IPS-20b (cell line): ENCODE results near the gene PET100.

Experiments used
- H3K27ac ChIP-seq: one replicate; pipeline ENCODE4 v1.5.1; 2013; ENCODE audit warnings: low read length
- H3K27me3 ChIP-seq: 2 replicates; pipeline ENCODE4 v1.6.1; 2013; ENCODE audit warnings: mild to moderate bottlenecking, low read length, inconsistent platforms; ENCODE audit not compliant: insufficient read depth
- H3K36me3 ChIP-seq: 2 replicates; pipeline ENCODE4 v1.6.1; 2013; ENCODE audit warnings: low read depth, mild to moderate bottlenecking, inconsistent platforms, low read length, moderate library complexity; ENCODE audit not compliant: insufficient read depth
- H3K4me1 ChIP-seq: 2 replicates; pipeline ENCODE4 v1.6.1; 2013; ENCODE audit warnings: mild to moderate bottlenecking, control low read depth, inconsistent platforms, low read length, moderate library complexity; ENCODE audit not compliant: insufficient read depth
- H3K4me3 ChIP-seq: 2 replicates; pipeline ENCODE4 v1.5.1; 2013; ENCODE audit warnings: mild to moderate bottlenecking, low read length, inconsistent platforms
- H3K9ac ChIP-seq: 2 replicates; pipeline ENCODE4 v1.6.1; 2013; ENCODE audit warnings: low read depth, mild to moderate bottlenecking, inconsistent platforms, low read length, moderate library complexity
- H3K9me3 ChIP-seq: 2 replicates; pipeline ENCODE4 v1.6.1; 2013; ENCODE audit warnings: mild to moderate bottlenecking, low read depth, low read length, inconsistent platforms; ENCODE audit not compliant: insufficient read depth

The PET100 gene

GRCh38 chr19:7678971-7679751 is 49.6 kb downstream of the PET100 start:
- Histone ChIP-seq H3K27ac (no peak overlapping the region), H3K4me3 (no peak overlapping the region), H3K9ac (no peak overlapping the region), H3K9me3 (no peaks in the 10 kb centered on the region), H3K36me3 (peaks cover 15% of the 10 kb centered on the region), H3K4me1 (no peaks in the 10 kb centered on the region; the same call in 1 of the 2 replicates), H3K27me3 (peaks cover 28% of the 10 kb centered on the region)

GRCh38 chr19:7679771-7680605 is 50.4 kb downstream of the PET100 start:
- Histone ChIP-seq H3K27ac (no peak overlapping the region), H3K9me3 (no peaks in the 10 kb centered on the region), H3K4me1 (no peaks in the 10 kb centered on the region; the same call in 1 of the 2 replicates), H3K9ac (no peak overlapping the region), H3K27me3 (peaks cover 28% of the 10 kb centered on the region), H3K36me3 (peaks cover 15% of the 10 kb centered on the region), H3K4me3 (peak overlapping the region; percentile 87; the same call in 1 of the 2 replicates)

- H3K9ac ChIP-seq: peak within 1 kb of the TSS; percentile 83
- H3K27me3 ChIP-seq: peaks cover 28% of the 10 kb centered on the region
- no peak within 1 kb of the TSS for H3K27ac ChIP-seq
- H3K4me3 ChIP-seq: peak within 1 kb of the TSS; percentile 87
- no peaks in the 10 kb centered on the region; the same call in 1 of the 2 replicates for H3K4me1 ChIP-seq
- no peaks in the 10 kb centered on the region for H3K9me3 ChIP-seq
- H3K36me3 ChIP-seq: peaks cover 15% of the 10 kb centered on the region
Measured at GRCh38 chr19:7680606-7681339, 51.2 kb downstream of the PET100 start, which contains the start of gene TRAPPC5. TSS of gene TRAPPC5 (plus strand) at chr19:7680833. CDS start at chr19:7682254, 1,421 bp downstream.
